Measurements from ENCODE around the gene DPF3.

The DPF3 gene

GRCh38 chr14:72904218-72904617 lies 10.3 kb upstream of the DPF3 start:
- no peak for DNase-seq

GRCh38 chr14:72903716-72904115 lies 9.8 kb upstream of the DPF3 start:
- no peak for DNase-seq

GRCh38 chr14:72902801-72903530 lies 9.1 kb upstream of the DPF3 start:
- DNase-seq = no peak

GRCh38 chr14:72901361-72901760 lies 7.5 kb upstream of the DPF3 start:
- no peak for DNase-seq

- no peak for DNase-seq
Measured at GRCh38 chr14:72898448-72898847, 4.5 kb upstream of the DPF3 start.

GRCh38 chr14:72894623-72895378 lies 900 bp upstream of the DPF3 start:
- peak; percentile 18 for DNase-seq

- no peak for DNase-seq
Measured at GRCh38 chr14:72894323-72894622, 372 bp upstream of the DPF3 start.

- peak; percentile 41 for DNase-seq
Measured at GRCh38 chr14:72892879-72893635, 844 bp downstream of the DPF3 start.

- DNase-seq = peak; percentile 41
Measured at GRCh38 chr14:72892103-72892878, 1.6 kb downstream of the DPF3 start.

- no peak for DNase-seq
Measured at GRCh38 chr14:72891666-72892102, 2.2 kb downstream of the DPF3 start.

- DNase-seq = no peak
Measured at GRCh38 chr14:72889366-72889765, 4.5 kb downstream of the DPF3 start.

- no peak for DNase-seq
Measured at GRCh38 chr14:72888636-72889201, 5.2 kb downstream of the DPF3 start.

GRCh38 chr14:72888192-72888591 lies 5.7 kb downstream of the DPF3 start:
- DNase-seq = no peak

- no peak for DNase-seq
Measured at GRCh38 chr14:72887514-72887913, 6.4 kb downstream of the DPF3 start.

GRCh38 chr14:72884386-72884785 lies 9.5 kb downstream of the DPF3 start:
- no peak for DNase-seq

GRCh38 chr14:72883961-72884360 lies 9.9 kb downstream of the DPF3 start:
- DNase-seq = no peak

GRCh38 chr14:72883109-72883508 lies 10.8 kb downstream of the DPF3 start:
- no peak for DNase-seq

GRCh38 chr14:72882463-72882862 lies 11.4 kb downstream of the DPF3 start:
- no peak for DNase-seq

GRCh38 chr14:72882047-72882446 lies 11.9 kb downstream of the DPF3 start:
- no peak for DNase-seq

GRCh38 chr14:72881543-72881942 lies 12.4 kb downstream of the DPF3 start:
- DNase-seq = no peak

GRCh38 chr14:72880820-72881219 lies 13.1 kb downstream of the DPF3 start:
- no peak for DNase-seq

- DNase-seq = no peak
Measured at GRCh38 chr14:72880164-72880563, 13.7 kb downstream of the DPF3 start.

GRCh38 chr14:72879431-72879830 lies 14.5 kb downstream of the DPF3 start:
- no peak for DNase-seq
